ENCODE results near the gene HIF1AN.
"Not testable (repeated sequence)": the region's sequence is repeated elsewhere in the genome, so short reads cannot be mapped to it uniquely, and the experiment has no call there.

HIF1AN gene

GRCh38 chr10:100567826-100568225 lies 32.1 kb downstream of the HIF1AN start:
- DNase-seq: no peak

DNA sequence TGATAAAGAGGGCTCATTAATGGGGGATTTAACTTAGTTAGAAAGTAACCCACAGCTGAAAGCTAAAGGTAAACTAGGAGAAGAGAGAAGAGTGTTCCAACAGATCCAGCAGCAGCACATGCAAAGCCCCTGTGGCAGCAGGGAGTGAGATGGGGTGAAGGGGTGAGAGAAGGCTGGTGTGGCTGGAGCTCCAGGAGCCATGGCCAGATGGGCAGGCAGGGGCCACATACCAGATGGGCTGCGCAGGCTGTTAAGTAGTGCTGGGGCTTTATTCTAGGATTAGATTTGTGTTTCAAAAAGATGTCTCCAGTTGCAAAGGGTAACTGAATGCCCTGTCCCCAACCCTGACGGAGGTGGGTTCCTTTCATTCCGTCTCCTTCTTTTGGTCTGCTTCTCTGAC lies 33.2 kb downstream of the HIF1AN start:
- no peak for DNase-seq

DNA sequence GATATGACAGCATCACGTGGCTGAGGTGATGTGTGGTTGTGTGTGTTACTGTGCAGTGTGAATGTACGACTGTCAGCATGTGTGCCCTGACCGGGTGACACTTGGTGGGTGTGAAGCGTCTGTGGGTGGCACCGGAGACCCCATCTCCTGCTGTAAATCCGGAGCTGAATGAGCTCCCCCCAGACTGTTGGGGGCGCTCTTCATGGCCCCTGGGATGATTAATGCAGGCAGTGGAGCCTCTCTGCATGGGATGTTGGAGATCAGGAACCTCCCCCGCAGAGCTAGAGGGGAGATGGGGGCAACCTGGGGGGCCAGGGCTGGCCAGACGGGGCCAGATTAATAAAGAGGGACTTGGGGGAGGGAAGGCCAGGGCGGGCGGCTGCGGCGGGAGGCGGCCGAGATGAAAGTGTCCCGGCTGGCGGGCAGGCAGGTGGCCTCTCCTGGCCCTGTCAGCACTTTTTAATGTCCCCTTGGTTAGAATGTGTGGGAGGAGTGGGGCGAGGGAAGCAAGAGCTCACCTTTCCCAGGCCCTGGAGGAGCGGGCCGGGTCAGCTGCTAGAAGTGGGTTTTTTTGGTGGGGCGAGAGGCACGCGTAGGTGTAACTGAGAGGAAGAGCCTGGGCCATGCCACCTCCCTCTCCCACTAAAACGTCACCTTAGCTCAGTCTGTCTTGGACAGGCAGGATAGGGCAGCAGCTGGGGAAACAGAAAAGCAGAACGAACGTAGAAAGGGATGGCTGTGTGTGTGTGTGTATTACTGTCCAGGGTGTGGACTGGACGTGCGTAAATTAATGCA lies 34.1 kb downstream of the HIF1AN start:
- no peak for DNase-seq

DNA sequence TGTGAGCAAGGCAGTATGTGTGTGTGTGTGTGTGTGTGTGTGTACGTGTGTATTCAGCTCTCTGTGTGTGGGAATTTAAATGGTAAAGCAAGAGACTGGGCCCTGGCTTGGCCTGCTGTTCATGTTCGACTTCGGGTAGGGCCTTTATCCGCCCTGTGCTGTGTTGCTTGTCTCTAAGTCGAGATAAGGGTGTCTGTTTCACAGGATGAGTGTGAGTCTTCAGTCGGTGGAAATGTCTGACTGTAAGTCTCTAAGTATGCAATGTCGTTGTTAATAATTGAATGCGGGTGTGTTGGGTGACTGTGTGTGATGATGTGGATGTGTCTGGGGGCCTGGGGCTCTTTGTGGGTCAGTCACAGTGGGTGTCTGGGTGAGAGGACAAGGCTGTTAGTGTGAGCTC lies 34.8 kb downstream of the HIF1AN start:
- DNase-seq: no peak

- DNase-seq: no peak
These were observed 35.5 kb downstream of the HIF1AN start for GRCh38 chr10:100571084-100571856.

DNA sequence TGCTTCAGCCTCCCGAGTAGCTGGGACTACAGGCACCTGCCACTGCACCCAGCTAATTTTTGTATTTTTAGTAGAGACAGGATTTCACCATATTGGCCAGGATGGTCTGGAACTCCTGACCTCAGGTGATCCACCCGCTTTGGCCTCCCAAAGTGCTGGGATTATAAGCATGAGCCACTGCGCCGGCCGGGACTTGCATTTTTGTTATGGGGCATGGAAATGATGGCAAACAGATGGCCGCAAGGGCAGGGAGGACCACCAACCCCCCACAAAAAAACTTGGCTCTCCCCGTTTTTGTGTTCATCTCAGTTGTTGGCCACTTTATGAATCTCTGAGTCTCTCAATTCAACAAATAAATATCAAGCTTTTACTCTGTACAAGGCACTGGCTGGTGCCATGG lies 39.4 kb downstream of the HIF1AN start:
- DNase-seq: not testable (repeated sequence)

- no peak for DNase-seq
These were observed 40.0 kb downstream of the HIF1AN start for GRCh38 chr10:100575585-100576281.

- no peak for DNase-seq
These were observed 40.5 kb downstream of the HIF1AN start for GRCh38 chr10:100576282-100576635.

DNA sequence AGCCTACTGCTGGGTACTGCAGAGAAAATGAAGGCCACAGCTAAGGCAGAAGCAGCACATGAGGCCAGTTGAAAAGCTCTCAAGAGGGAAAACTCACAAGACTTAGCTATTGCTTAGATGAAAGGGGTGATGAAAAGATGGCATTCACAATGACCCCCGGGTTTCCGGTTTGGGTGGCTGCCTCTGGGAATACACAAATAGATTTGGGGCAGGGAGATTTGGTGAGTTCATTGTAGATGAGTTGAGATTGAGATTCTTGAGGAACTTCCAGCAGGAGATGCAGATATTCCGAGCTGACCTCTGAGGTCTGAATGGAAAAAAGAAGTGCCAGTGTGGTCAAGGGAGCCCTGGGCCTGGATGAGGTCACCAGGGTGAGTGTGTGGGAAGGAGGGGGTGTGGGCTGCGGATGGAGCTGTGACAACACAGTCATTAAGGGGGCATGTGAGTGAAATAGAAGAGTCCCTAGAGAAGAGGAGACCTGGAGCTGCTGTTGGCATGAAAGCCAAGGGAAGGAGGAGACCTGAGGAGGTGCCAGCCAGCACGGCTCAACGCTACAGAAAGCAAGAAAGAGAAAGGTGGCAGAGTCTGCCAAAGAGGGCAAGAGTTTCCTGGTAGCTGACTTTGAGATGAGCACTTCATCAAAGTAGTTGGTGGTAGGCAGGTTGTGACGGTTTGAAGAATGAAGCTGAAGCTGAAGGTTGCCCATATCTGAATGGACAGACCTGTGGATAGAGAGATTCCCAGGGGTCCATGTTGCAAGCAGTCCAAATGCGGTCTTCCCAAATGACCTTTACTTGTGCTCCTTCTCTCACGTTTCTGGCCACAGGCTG lies 43.7 kb downstream of the HIF1AN start:
- DNase-seq: no peak

GRCh38 chr10:100586959-100587358 lies 51.2 kb downstream of the HIF1AN start:
- DNase-seq: no peak

- DNase-seq: no peak
These were observed 62.4 kb downstream of the HIF1AN start for GRCh38 chr10:100598166-100598565.

GRCh38 chr10:100600218-100600617 lies 64.5 kb downstream of the HIF1AN start:
- peak; percentile 26 for DNase-seq

DNA sequence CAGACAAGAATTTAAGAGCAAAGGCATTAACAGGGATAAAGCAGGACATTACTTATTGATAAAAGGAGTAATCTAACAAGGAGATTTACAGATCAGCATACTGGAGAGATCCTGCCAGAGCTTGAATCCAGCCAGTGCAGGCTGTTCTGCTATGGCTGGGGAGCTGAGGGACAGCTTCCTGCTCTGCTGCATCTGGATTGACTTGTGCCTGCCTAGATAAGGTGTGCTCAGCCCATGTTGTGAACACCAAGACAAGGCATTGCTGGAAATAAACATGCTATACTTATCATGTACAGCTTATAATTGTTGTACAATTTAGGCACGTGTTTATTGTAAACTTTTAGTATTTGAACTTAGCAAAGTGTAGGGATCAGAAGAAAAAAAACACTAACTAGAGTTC lies 71.7 kb downstream of the HIF1AN start:
- no peak for DNase-seq

Measured in HCEC 1CT (cell line).